ENCODE results near the gene CD8B.

Gene CD8B

DNA sequence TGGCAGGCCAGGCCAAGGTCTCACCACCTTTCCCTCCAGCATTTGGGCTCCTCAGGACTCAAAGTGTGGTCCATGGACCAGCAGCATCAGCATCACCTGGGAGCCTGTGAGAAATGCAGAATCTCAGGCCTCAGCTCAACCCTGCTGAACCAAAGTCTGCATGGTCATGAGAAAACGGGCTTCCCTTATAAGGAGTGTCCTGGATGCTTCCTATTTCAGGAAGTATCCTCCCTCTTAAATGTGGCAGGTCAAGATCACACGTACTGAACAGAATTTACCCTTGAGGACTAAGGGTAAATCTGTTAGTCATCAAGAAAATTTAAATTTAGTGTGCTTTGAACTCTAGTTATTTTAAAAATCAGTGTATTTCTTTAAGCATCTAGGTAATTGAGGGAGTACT lies 82.7 kb downstream of the CD8B start:
- TF ChIP-seq, protein P1, sequence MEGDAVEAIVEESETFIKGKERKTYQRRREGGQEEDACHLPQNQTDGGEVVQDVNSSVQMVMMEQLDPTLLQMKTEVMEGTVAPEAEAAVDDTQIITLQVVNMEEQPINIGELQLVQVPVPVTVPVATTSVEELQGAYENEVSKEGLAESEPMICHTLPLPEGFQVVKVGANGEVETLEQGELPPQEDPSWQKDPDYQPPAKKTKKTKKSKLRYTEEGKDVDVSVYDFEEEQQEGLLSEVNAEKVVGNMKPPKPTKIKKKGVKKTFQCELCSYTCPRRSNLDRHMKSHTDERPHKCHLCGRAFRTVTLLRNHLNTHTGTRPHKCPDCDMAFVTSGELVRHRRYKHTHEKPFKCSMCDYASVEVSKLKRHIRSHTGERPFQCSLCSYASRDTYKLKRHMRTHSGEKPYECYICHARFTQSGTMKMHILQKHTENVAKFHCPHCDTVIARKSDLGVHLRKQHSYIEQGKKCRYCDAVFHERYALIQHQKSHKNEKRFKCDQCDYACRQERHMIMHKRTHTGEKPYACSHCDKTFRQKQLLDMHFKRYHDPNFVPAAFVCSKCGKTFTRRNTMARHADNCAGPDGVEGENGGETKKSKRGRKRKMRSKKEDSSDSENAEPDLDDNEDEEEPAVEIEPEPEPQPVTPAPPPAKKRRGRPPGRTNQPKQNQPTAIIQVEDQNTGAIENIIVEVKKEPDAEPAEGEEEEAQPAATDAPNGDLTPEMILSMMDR (conservative IDR thresholded peaks at IDR 0.05; ENCODE audit: low read depth) = no peak
- DNase-seq (ENCODE audit: low spot score) = no peak
- H3K27ac ChIP-seq = no peak overlapping the region
- ChIA-PET CTCF (no interaction called here), POLR2A (ENCODE audit: low non-redundant PET) (no interaction called here)

DNA sequence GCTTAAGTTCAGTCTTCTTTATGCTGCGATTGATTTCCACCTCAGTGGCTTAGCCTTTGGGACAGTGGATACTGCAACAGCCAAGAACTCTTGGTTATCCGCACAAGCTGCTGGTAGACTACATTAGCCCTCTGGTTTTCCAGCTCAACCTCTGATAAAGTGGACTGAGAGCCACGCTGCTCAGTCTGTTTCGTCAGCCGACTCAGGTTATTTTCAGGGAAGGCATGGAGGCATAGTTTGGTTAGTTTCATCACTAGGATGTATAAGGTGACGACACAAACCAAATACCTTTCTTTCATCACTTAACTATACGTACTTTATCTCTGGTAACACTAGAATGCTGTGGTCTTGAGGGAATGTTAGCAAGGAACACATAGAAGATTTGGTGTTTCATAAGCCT lies 85.2 kb downstream of the CD8B start:
- ChIA-PET POLR2A (ENCODE audit: low non-redundant PET) (no interaction called here), CTCF (no interaction called here)
- DNase-seq (ENCODE audit: low spot score) = no peak
- H3K27ac ChIP-seq = no peak overlapping the region
- TF ChIP-seq, protein P1 (conservative IDR thresholded peaks at IDR 0.05; ENCODE audit: low read depth) = no peak

DNA sequence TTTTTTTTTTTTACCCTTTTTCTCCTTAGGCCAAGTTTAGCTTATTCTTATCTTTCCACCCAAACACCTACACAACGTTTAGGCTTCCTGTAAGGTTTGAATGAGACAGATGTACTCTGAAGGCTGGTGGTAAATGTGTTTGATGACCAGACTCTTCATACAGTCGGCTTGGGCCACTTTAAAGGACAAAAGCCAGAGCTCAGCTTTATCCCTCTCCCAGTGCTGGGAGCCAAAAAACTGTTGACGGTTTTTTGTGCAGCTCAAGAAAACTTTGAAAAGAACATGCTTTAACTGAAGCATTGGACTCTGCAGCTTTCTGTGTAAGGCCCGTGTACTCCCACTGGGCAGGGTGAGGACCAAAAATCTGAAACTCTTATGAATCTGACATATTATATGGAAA lies 86.3 kb downstream of the CD8B start:
- no peak for DNase-seq (ENCODE audit: low spot score)
- TF ChIP-seq, protein P1 (conservative IDR thresholded peaks at IDR 0.05; ENCODE audit: low read depth) = no peak
- CTCF ChIA-PET = interaction anchor here (0.6 kb wide), 1 partner anchor 12 kb away, joined by 4 read pairs; no protein-coding TSS in a partner anchor
- POLR2A ChIA-PET (ENCODE audit: low non-redundant PET) = no interaction called here
- no peak overlapping the region for H3K27ac ChIP-seq

DNA sequence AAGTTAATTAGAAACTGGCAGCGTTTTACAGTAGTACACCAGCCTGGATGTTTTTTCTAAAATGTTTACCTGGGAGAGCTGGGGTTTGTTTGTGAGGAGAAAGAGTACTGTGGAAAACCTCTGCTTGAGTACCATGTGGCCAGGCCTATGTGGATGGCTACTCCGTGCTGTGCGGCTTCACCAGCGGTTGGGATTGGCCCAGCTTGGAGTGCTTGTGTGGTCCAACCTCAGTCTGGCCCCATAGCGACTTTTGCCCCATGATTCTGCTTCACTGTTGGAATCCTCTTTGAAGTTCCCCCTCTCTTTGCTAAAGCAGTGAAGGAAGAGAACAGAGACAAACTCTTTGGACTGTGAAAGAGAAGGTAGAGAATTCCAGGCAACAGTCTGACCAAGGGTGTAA lies 86.8 kb downstream of the CD8B start:
- no peak overlapping the region for H3K27ac ChIP-seq
- no peak for DNase-seq (ENCODE audit: low spot score)
- TF ChIP-seq, protein P1 (conservative IDR thresholded peaks at IDR 0.05; ENCODE audit: low read depth) = no peak
- CTCF ChIA-PET = no interaction called here
- POLR2A ChIA-PET (ENCODE audit: low non-redundant PET) = no interaction called here

DNA sequence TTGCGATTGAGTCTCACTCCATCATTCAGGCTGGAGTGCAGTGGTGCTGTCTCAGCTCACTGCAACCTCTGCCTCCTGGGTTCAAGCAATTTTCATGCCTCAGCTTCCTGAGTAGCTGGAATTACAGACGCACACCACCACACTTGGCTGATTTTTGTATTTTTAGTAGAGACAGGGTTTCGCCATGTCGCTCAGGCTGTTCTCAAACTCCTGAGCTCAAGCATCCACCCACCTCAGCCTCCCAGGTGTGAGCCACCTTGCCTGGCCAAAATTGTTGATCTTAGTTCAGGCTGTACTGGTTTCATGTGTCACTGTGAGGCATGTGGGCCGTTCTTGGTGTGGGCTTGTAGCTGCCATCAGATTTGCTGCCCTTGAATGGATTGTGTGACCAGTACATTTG lies 89.1 kb downstream of the CD8B start:
- POLR2A ChIA-PET (ENCODE audit: low non-redundant PET) = no interaction called here
- TF ChIP-seq, protein P1 (conservative IDR thresholded peaks at IDR 0.05; ENCODE audit: low read depth) = no peak
- no peak overlapping the region for H3K27ac ChIP-seq
- no peak for DNase-seq (ENCODE audit: low spot score)
- CTCF ChIA-PET = no interaction called here

DNA sequence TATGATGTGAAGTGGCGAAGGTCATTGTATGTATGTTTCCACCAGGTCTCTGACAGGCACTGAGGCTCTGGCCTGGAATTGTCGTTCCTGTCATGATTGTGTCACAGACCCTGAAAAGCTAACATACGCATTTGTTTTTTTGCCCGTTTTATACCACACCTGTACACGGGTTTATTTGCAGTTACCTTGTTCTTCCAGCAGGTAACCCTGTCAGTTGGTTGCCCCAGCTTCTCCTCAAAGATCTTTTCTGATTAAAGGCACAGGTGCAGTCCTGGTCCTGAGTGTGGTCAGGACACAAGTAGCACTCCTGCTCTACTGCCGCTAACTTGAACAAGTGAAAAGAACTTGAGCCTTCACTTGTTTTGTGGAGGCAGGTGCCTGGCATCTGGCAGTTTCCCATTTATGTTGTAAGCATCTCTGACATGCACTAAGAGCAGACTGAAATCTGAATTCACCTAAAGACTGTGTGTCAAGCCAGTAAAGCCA lies 90.8 kb downstream of the CD8B start:
- no peak for DNase-seq (ENCODE audit: low spot score)
- POLR2A ChIA-PET (ENCODE audit: low non-redundant PET) = no interaction called here
- TF ChIP-seq, protein P1 (conservative IDR thresholded peaks at IDR 0.05; ENCODE audit: low read depth) = no peak
- CTCF ChIA-PET = no interaction called here
- no peak overlapping the region for H3K27ac ChIP-seq

DNA sequence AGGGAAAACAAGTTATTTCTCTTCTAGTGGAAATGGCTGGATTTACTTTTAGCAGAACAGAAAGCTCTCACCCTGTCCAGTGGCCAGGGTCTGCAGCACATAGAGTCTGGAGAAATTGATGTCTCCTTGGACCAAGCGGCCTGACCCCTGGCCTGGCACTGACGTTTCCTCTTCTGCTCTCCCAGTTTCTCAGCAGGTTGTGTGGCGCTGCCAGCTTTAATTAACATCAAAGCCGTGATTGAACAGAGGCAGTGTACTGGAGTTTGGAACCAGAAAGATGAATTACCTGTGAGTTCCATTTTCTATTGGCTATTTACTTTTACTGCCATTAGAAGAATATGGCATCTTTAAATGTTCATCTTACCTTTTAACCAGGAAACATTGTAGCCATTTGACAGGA lies 91.8 kb downstream of the CD8B start:
- CTCF ChIA-PET = no interaction called here
- no peak overlapping the region for H3K27ac ChIP-seq
- POLR2A ChIA-PET (ENCODE audit: low non-redundant PET) = no interaction called here
- no peak for DNase-seq (ENCODE audit: low spot score)
- TF ChIP-seq, protein P1 (conservative IDR thresholded peaks at IDR 0.05; ENCODE audit: low read depth) = no peak

All from RWPE1 (cell line).